Cerebellar cortex (tissue), 1 donor: ENCODE results near the gene GPR25.

Experiments used
- DNase-seq: peaks from one replicate; pipeline ENCODE4 v3.0.0-alpha.2; 2015; ENCODE audit warnings: low spot score

Gene GPR25

GRCh38 chr1:200872446-200873115 lies at the start of gene GPR25:
Gene GPR25, plus strand, starts transcription at chr1:200872981. Its CDS starts 57 bp downstream, at chr1:200873038.
- no peak for DNase-seq

- no peak for DNase-seq
Observed at GRCh38 chr1:200831091-200831490, 41.7 kb upstream of the GPR25 start.

DNA sequence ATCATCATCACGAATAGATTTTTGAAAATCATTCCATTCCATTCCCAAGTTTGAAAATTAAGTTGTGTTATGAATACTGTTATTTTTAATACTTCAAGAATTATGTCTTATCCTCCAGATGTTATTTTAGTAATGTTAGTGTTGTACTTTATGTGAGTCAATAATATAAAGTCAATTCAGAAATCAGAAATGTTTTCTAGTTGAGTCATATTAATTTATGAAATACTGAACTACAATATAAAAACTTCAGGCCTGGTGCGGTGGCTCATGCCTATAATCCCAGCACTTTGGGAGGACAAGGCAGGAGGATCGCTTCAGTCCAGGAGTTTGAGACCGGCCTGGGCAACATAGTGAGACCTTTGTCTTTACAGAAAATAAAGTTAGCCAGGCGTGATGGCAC lies 38.4 kb upstream of the GPR25 start:
- DNase-seq = no peak

GRCh38 chr1:200836213-200836612 lies 36.6 kb upstream of the GPR25 start:
- no peak for DNase-seq

GRCh38 chr1:200837931-200838571 lies 34.7 kb upstream of the GPR25 start:
- peak; percentile 24 for DNase-seq

DNA sequence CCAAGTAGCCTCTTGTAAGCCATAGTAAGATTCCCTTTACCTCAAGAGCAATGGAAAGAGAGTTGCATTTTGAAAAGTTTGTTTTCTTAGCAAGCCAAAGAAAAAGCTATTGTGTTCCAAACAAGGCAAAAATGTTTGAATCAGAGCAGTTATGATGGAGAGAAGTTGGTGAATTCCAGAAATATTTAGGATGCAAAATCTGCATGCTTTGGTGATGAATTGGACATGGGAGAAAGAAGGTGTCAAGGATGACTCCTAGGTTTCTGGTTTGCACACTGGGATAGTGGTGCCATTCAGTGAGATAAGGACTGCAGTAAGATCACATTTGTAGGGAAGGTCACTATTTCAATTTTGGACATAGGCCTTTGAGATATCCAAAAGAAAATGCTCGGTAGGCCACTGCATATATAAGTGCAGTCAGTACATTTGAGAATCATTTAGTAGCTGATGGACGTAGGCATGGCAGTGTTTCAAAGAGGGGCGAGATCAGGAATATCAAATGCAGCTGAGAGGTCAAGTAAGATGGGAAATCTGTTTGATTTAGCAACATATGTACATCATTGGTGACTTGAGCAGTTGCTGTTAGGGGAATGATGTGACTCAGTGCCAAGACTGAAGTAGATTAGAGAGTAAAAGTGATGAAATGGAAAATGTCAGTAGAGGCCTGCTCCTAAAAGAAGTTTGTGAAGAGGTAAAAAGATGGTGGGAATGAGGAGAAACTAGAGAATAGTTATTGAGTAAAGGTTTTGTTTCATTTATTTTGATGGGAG lies 33.9 kb upstream of the GPR25 start:
- DNase-seq = no peak

- DNase-seq = no peak
Observed at GRCh38 chr1:200845360-200845759, 27.4 kb upstream of the GPR25 start.

DNA sequence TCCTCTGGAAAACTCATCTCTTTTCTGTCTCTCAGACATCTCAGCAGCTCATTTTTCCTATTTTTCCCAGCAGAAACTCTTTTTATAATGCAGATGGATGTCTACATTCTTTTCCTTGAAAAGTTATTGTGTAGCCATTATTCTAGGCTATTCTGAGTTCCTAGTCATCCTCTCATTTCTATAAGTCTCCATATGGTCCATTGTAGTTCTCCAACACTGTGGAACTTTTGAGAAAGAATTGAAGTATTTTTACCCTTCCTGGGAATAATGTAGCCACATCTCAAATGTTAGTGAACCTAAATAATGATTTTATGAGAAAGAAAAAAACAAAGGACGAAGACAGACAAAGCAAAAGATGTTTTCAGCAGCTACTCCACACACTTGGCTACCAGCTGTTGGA lies 26.4 kb upstream of the GPR25 start:
- DNase-seq = no peak

DNA sequence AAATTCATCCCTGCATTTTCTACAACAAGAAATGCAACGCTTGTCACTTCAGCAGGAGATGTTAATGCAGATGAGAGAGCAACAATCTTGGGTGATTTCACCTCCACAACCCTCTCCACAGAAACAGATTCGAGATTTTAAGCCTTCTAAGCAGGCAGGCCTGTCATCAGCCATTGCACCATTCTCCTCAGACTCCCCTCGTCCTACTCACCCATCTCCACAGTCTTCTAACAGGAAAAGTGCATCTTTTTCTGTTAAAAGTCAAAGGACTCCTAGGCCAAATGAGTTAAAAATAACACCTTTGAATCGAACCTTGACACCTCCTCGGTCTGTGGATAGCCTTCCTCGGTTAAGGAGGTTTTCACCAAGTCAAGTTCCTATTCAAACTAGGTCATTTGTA lies 23.4 kb upstream of the GPR25 start:
- DNase-seq = no peak

DNA sequence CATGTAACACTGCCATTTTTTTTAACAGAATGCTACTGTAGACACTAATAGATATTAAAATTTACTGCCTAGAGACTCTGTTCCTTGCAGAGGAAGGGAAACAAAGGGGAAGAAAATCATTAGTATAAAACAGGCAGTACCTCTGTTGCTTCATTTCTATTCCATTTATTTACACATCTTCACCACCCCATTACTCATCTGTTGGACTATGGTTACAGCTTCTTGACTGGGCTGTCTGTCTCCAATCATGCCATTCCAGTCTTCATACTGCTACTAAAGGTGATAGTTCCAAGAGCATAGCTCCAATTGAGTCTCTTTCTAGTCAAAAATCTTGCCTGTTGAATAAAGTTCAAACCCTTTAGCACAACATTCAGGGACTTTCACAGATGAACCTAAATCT lies 22.2 kb upstream of the GPR25 start:
- no peak for DNase-seq

DNA sequence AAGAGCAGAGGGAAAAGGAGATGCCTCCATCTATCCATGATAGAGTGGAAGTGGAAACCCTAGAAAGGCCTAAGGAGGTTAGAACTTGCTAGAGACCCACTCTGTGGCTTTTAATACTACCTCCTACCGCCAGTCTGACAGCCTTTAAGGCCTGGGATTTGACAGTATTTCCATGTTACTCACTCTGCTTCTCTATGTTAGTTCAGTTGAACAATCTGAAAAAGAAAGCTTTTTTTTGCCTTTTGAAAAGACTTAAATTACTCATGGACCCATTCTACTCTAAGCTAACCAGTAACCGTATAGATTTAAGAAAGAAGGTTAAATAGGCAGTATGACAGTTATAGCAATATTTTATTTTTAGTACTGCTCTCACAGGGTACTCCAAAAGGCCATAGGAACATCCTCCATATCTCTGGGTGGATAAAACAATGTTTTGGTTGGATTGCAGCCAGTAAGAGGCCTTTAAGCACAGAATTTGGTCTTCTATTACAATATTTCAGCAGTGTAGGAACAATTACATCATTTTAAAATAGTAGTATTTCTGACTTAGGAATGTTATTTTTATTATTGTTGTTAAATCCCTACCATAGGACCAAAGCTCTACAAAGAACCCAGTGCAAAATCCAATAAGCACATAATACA lies 15.9 kb upstream of the GPR25 start:
- DNase-seq = no peak

DNA sequence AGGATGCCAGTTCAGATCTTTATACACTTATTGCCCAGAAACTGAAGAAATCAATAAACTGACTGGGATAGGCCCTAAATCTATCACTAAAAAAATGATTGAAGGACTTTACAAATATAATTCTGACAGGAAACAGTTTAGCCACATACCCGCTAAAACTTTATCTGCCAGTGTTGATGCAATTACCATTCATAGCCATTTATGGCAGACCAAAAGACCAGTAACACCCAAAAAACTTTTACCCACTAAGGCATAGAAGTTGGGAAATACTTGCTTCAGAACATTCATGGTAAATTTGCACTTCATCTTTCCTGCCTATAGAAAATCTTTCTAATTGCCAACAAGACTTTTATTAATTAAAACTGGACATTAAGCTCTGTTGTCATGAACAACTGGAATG lies 15.0 kb upstream of the GPR25 start:
- DNase-seq = no peak

- no peak for DNase-seq
Observed at GRCh38 chr1:200861937-200862647, 10.7 kb upstream of the GPR25 start.

DNA sequence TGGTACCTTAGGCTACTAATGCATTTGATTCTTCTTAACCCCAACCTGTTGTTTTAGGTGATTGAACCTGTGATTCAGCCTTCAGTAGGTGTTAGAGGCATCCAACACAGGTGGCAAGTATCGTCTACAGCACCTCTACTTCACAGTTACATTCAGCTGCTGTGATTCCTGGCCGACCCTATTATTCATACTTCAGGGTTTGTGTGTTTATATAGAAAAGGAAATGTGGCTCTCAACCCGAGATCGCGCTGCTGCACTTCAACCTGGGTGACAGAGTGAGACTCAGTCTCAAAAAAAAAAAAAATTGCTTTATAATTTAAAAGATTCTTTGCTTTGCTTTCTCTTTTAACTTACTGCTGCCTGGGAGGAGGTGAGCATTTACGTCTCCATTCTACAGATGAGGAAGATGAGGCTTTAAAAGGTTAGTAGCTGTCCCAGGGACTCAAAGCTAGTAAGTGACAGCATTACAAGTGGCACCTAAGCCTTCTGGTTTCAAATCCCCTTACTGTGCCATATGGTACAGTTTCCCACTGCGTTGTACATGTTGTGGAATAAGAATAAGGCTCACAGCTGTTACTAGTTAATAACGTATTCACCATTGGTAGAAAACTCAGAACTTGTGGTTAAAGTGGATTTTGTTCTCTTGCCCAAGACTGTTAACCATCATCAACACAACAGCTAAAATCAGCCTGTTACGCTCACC lies 9.9 kb upstream of the GPR25 start:
- DNase-seq = no peak

GRCh38 chr1:200866116-200866515 lies 6.7 kb upstream of the GPR25 start:
- DNase-seq = no peak

DNA sequence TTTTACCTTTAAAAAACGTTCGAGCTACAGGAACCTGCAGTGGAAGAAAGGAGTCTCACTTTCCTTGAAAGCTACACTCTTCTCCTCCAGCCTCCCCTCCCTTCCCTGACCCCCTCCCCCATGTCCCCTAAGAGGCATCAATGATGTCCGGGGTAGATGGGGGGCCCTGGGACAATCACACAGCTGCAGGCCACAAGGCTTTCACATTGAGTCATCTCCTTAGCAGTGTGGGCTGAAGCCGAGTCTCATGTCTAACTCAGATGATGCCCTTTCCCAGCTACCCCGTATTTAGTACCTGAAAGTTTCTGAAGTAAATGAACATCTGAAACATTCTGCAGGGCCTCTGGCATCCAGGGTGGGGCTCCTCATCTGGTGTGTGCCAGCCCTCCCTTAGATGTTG lies 6.3 kb upstream of the GPR25 start:
- DNase-seq = no peak

- DNase-seq = no peak
Observed at GRCh38 chr1:200867018-200867811, 5.6 kb upstream of the GPR25 start.

GRCh38 chr1:200869376-200869752 lies 3.4 kb upstream of the GPR25 start:
- no peak for DNase-seq

- no peak for DNase-seq
Observed at GRCh38 chr1:200869753-200870391, 2.9 kb upstream of the GPR25 start.

DNA sequence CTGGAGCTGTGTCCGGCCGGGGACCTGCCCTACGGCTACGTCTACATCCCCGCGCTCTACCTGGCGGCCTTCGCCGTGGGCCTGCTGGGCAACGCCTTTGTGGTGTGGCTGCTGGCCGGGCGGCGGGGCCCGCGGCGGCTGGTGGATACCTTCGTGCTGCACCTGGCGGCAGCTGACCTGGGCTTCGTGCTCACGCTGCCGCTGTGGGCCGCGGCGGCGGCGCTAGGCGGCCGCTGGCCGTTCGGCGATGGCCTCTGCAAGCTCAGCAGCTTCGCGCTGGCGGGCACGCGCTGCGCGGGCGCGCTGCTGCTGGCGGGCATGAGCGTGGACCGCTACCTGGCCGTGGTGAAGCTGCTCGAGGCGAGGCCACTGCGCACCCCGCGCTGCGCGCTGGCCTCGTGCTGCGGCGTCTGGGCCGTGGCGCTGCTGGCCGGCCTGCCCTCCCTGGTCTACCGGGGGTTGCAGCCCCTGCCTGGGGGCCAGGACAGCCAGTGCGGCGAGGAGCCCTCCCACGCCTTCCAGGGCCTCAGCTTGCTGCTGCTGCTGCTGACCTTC lies 412 bp downstream of the GPR25 start:
- DNase-seq = no peak
